ENCODE results near the gene GRAMD1B.

DNA sequence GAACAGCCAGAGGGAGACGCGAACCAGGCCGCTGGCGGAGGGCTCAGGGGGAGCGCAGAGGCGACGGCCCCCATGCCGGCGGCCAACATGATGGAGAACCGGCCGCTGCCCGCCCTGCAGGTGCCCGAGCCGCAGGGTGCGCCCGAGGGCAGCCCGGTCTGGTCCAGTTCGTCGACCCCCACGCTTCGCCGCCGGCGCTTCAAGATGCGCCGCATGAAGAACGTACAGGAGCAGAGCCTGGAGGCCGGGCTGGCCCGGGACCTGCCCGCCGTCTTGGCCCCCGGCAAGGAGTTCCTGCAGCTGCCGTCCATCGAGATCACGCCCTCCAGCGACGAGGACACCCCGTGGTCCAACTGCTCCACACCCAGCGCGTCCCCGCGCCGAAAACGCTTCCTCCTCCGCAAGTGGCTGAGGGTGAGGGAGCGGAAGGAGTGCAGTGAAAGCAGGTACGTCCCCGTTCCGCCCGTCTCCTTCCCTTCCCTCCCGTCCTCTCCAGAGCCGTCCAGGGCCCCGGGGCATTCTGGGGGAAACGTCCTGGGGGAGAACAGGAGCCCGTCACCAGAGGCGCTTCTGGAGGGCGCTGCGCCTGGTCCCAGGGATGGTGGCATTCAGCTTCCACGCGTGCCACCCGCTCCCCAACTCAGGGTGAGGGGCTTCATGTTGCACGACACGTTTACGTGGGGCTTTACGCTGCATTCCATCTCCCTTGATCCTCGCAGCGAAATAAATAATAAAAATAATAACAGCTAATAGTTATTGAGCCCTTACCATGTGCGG lies 840 bp downstream of the GRAMD1B start:
- no peak; the same call in 1 of the 2 replicates for TF ChIP-seq CTCF (conservative IDR thresholded peaks at IDR 0.05; ENCODE audit: low read depth, low read length)
- TF ChIP-seq EZH2 (IDR thresholded peaks at IDR 0.05; ENCODE audit: low read length, unreplicated experiment), result no peak
